H1 (cell line): Measurements from ENCODE around the gene ALS2CL. TPM values are rescaled to one million over a fixed set of nuclear protein-coding genes. Genes with fewer than 3 reads are reported as not detected.

Experiments
- CTCF ChIA-PET: fragments of 300-600 bp; sonication (Branson Sonifier 250); formaldehyde crosslinking; loops from one replicate; lab custom pipeline; 2021; ENCODE audit not compliant: partially characterized antibody; lab: Charles Lee
- POLR2A ChIA-PET: fragments of 300-600 bp; sonication (Branson Sonifier 250); formaldehyde crosslinking; loops from one replicate; lab custom pipeline; 2021; ENCODE audit warnings: inconsistent platforms; ENCODE audit not compliant: partially characterized antibody; lab: Charles Lee
- DNase-seq, 2 experiments: peaks; one replicate each; pipeline versions ENCODE4 v3.0.0 to v3.0.0-alpha.2; 2010 to 2022; ENCODE audit warnings: low spot score in 2 of 2, low read depth in 1 of 2, mixed read lengths in 1 of 2
- FAIRE-seq: peaks from 2 replicates; lab custom pipeline; 2011; peaks lifted over from hg19 to GRCh38; lab: Jason Lieb, UNC
- H2AFZ ChIP-seq: 2 replicates; pipeline ENCODE4 v1.8.1; 2012; ENCODE audit warnings: low read length, inconsistent platforms
- H2AK5ac ChIP-seq: 2 replicates; pipeline ENCODE4 v1.6.1; 2013; ENCODE audit warnings: low read depth, low read length
- H2BK120ac ChIP-seq: replicated peaks from 2 replicates; pipeline ENCODE3; 2013; ENCODE audit warnings: low read depth, low read length, inconsistent platforms
- H2BK12ac ChIP-seq: 2 replicates; pipeline ENCODE4 v1.6.1; 2013; ENCODE audit warnings: low read depth, low read length
- H2BK15ac ChIP-seq: 2 replicates; pipeline ENCODE4 v1.6.1; 2013; ENCODE audit warnings: low read length
- H2BK20ac ChIP-seq: 2 replicates; pipeline ENCODE4 v1.6.1; 2013; ENCODE audit warnings: low read length
- H2BK5ac ChIP-seq: 2 replicates; pipeline ENCODE4 v1.6.1; 2013; ENCODE audit warnings: low read depth, low read length
- H3K14ac ChIP-seq: 2 replicates; pipeline ENCODE4 v1.6.1; 2013; ENCODE audit warnings: inconsistent platforms; ENCODE audit not compliant: insufficient read length
- H3K18ac ChIP-seq: 2 replicates; pipeline ENCODE4 v1.6.1; 2013; ENCODE audit warnings: low read length; ENCODE audit errors: extremely low read depth
- H3K23ac ChIP-seq: 2 replicates; pipeline ENCODE4 v1.6.1; 2013; ENCODE audit warnings: inconsistent platforms; ENCODE audit not compliant: insufficient read length
- H3K23me2 ChIP-seq: 2 replicates; pipeline ENCODE4 v1.6.1; 2013; ENCODE audit warnings: low read depth, low read length
- H3K27ac ChIP-seq: 2 replicates; pipeline ENCODE4 v1.6.1; 2011; ENCODE audit warnings: low read depth, low read length, inconsistent platforms
- H3K27me3 ChIP-seq, 4 experiments: replicated peaks in 1 of 4; 1 replicate in 1 of 4; 2 replicates in 3 of 4; pipeline versions ENCODE4 v1.6.1 to v1.8.1; 2011 to 2013; ENCODE audit warnings: low read length in 3 of 4, mild to moderate bottlenecking in 3 of 4, inconsistent platforms in 2 of 4, mixed read lengths in 2 of 4, moderate library complexity in 1 of 4; ENCODE audit not compliant: control insufficient read depth in 3 of 4, insufficient read depth in 3 of 4; ENCODE audit errors: extremely low read depth in 1 of 4
- H3K36me3 ChIP-seq, 4 experiments: 2 replicates each; pipeline versions ENCODE4 v1.6.1 to v1.8.1; 2011 to 2013; ENCODE audit warnings: mild to moderate bottlenecking in 4 of 4, low read length in 3 of 4, moderate library complexity in 2 of 4, control low read depth in 1 of 4, inconsistent platforms in 1 of 4; ENCODE audit not compliant: insufficient read depth in 4 of 4, control insufficient read depth in 2 of 4
- H3K4ac ChIP-seq: replicated peaks from 2 replicates; pipeline ENCODE3; 2013; ENCODE audit warnings: low read length, low read depth, mixed read lengths, inconsistent platforms; ENCODE audit not compliant: insufficient read length
- H3K4me1 ChIP-seq, 4 experiments: replicated peaks in 1 of 4; 1 replicate in 1 of 4; 2 replicates in 3 of 4; pipeline versions ENCODE4 v1.6.1 to v1.8.1; 2011 to 2013; ENCODE audit warnings: low read length in 3 of 4, inconsistent platforms in 2 of 4, mixed read lengths in 1 of 4; ENCODE audit not compliant: insufficient read depth in 4 of 4, control insufficient read depth in 3 of 4
- H3K4me2 ChIP-seq, 2 experiments: 2 replicates each; pipeline versions ENCODE4 v1.6.1 to v1.8.1; 2011 to 2013; ENCODE audit warnings: low read depth in 2 of 2, low read length in 2 of 2, control low read depth in 1 of 2, inconsistent platforms in 1 of 2, mild to moderate bottlenecking in 1 of 2; ENCODE audit not compliant: insufficient read depth in 1 of 2
- H3K4me3 ChIP-seq, 4 experiments: fragments of 200-600, 300-600 bp in 1 of 4; sonication (generic), shearing (Covaris generic), sonication (Bioruptor Twin) in 1 of 4; 2 replicates each; pipeline versions ENCODE4 v1.5.1 to v1.8.1; 2011 to 2016; ENCODE audit warnings: low read length in 4 of 4, low read depth in 3 of 4, control low read depth in 2 of 4, inconsistent platforms in 2 of 4, mild to moderate bottlenecking in 2 of 4, mixed read lengths in 1 of 4, moderate library complexity in 1 of 4; ENCODE audit not compliant: insufficient read depth in 2 of 4; ENCODE audit errors: extremely low read depth in 1 of 4
- H3K56ac ChIP-seq: replicated peaks from 2 replicates; pipeline ENCODE3; 2013; ENCODE audit warnings: low read depth, mild to moderate bottlenecking, mixed read lengths, low read length, inconsistent platforms; ENCODE audit not compliant: insufficient read length
- H3K79me1 ChIP-seq: 2 replicates; pipeline ENCODE4 v1.6.1; 2013; ENCODE audit warnings: low read depth, low read length, control low read depth
- H3K79me2 ChIP-seq, 2 experiments: 2 replicates each; pipeline versions ENCODE4 v1.6.1 to v1.8.1; 2012 to 2013; ENCODE audit warnings: low read length in 2 of 2, mild to moderate bottlenecking in 2 of 2, inconsistent platforms in 1 of 2; ENCODE audit not compliant: insufficient read depth in 2 of 2, control insufficient read depth in 1 of 2
- H3K9ac ChIP-seq, 4 experiments: replicated peaks in 1 of 4; 1 replicate in 1 of 4; 2 replicates in 3 of 4; pipeline versions ENCODE4 v1.6.1 to v1.8.1; 2011 to 2013; ENCODE audit warnings: low read depth in 3 of 4, low read length in 3 of 4, control low read depth in 2 of 4, mild to moderate bottlenecking in 2 of 4, moderate library complexity in 2 of 4, inconsistent platforms in 1 of 4; ENCODE audit errors: extremely low read depth in 1 of 4
- H3K9me3 ChIP-seq, 2 experiments: 2 replicates each; pipeline versions ENCODE4 v1.6.1 to v1.8.1; 2012 to 2013; ENCODE audit warnings: mild to moderate bottlenecking in 2 of 2, moderate library complexity in 2 of 2, control low read depth in 1 of 2, inconsistent platforms in 1 of 2, low read depth in 1 of 2, low read length in 1 of 2, mixed read lengths in 1 of 2; ENCODE audit not compliant: insufficient read depth in 2 of 2
- H4K20me1 ChIP-seq, 2 experiments: replicated peaks in 1 of 2; 2 replicates each; pipeline versions ENCODE3 to v1.8.1; 2011 to 2013; ENCODE audit warnings: inconsistent platforms in 2 of 2, low read length in 2 of 2, mild to moderate bottlenecking in 1 of 2; ENCODE audit not compliant: insufficient read depth in 2 of 2, control insufficient read depth in 1 of 2
- H4K5ac ChIP-seq: 2 replicates; pipeline ENCODE4 v1.6.1; 2013; ENCODE audit warnings: low read length, low read depth, mixed read lengths, inconsistent platforms; ENCODE audit not compliant: insufficient read length
- H4K8ac ChIP-seq: 2 replicates; pipeline ENCODE4 v1.8.0; 2013; ENCODE audit warnings: mild to moderate bottlenecking, moderate library complexity, low read length, inconsistent platforms; ENCODE audit not compliant: insufficient read depth; ENCODE audit errors: extremely low read depth
- H4K91ac ChIP-seq: replicated peaks from 2 replicates; pipeline ENCODE3; 2013; ENCODE audit warnings: low read length, mixed read lengths, inconsistent platforms; ENCODE audit not compliant: insufficient read length
- CBX5 ChIP-seq: fragments of 300-800, 300-1000 bp; sonication (generic); IDR thresholded peaks from 2 replicates; pipeline ENCODE4 v1.7.1; 2016; ENCODE audit warnings: antibody characterized with exemption, low read length, low read depth
- CTCF ChIP-seq, 3 experiments: IDR thresholded peaks; 1 replicate in 2 of 3; 2 replicates in 1 of 3; pipeline versions ENCODE4 v1.5.1 to v1.6.1; 2011; ENCODE audit warnings: low read length in 3 of 3, mild to moderate bottlenecking in 3 of 3, inconsistent platforms in 2 of 3, low read depth in 1 of 3, moderate library complexity in 1 of 3; ENCODE audit not compliant: insufficient read depth in 1 of 3; ENCODE audit errors: control extremely low read depth in 1 of 3
- POLR2AphosphoS5 ChIP-seq: IDR thresholded peaks from 2 replicates; pipeline ENCODE4 v1.6.1; 2011; ENCODE audit warnings: low read depth, low read length
- RAD21 ChIP-seq, 2 experiments: IDR thresholded peaks in 1 of 2; conservative IDR thresholded peaks in 1 of 2; 2 replicates each; pipeline ENCODE4 v1.6.1; 2011; ENCODE audit warnings: low read depth in 2 of 2, low read length in 2 of 2, improper control_type of control experiment in 1 of 2, inconsistent platforms in 1 of 2, mild to moderate bottlenecking in 1 of 2, moderate library complexity in 1 of 2
- WGBS, 2 experiments: shearing (Covaris generic) in 1 of 2; methylation state at CpG; one replicate each; pipeline versions ENCODE4 v1.1.6 to v1.1.7; 2013 to 2015; ENCODE audit warnings: low lambda C conversion rate in 2 of 2, mixed read lengths in 2 of 2, inconsistent platforms in 1 of 2, low coverage in 1 of 2, missing lambda C conversion rate in 1 of 2; ENCODE audit not compliant: insufficient replicate concordance in 2 of 2, insufficient coverage in 1 of 2, insufficient read length in 1 of 2; ENCODE audit errors: extremely low coverage in 1 of 2, missing lambda C conversion rate in 1 of 2; 5-methylcytosine and 5-hydroxymethylcytosine counted together
- polyA plus RNA-seq, 7 experiments: library from polyadenylated mRNA; depleted of rRNA in 3 of 7; stranded (reverse) in 5 of 7; unstranded in 2 of 7; fragments of >200 nt in 5 of 7; fragments of 200-250 nt in 2 of 7; gene quantifications; 1 replicate in 5 of 7; 2 replicates in 1 of 7; 4 replicates in 1 of 7; pipeline versions ENCODE4 v1.2.1 to v1.2.3, GENCODE V29; 2011 to 2013; ENCODE audit warnings: missing spikeins in 2 of 7, mixed read lengths in 2 of 7
- total RNA-seq: library from RNA; stranded (reverse); fragmentation: NEBNext Ultra II Directional; extraction: Animal tissue kit (Norgen Biotek cat#: 25700); gene quantifications from 2 replicates; pipeline ENCODE4 v1.2.1, GENCODE V29; 2021

ALS2CL gene
- total and polyA plus RNA-seq, 2 of the 8 experiments (the other 6 are each of a cell fraction or from before 2014, with no cell fraction given) = 4.8 to 5.4 TPM

GRCh38 chr3:46663591-46664135, 29.8 kb downstream of the ALS2CL start:
- H2BK12ac ChIP-seq = peak overlapping the region; percentile 9; the same call in 1 of the 2 replicates
- WGBS, 2 experiments = 92% methylated on average over 8 of the region's 8 CpGs; no CpG with 5 or more reads in 1 of the 2 experiments

More at GRCh38 chr3:46663591-46664135, 29.8 kb downstream of the ALS2CL start:
- H2BK20ac ChIP-seq = no peak overlapping the region
- POLR2A ChIA-PET = interaction anchor here (0.8 to 2.0 kb wide), 8 partner anchors 10 to 165 kb away, joined by 3 to 7 read pairs (median 3); no protein-coding TSS in a partner anchor
- H3K4ac ChIP-seq = no peak overlapping the region
- no peaks in the 10 kb centered on the region for H3K9me3 ChIP-seq
- TF ChIP-seq RAD21 (IDR thresholded peaks at IDR 0.05 in 1 of 2, conservative IDR thresholded peaks at IDR 0.05 in 1 of 2; ENCODE audit: low read depth in 2 of 2, low read length in 2 of 2) (peak; percentile 72 to 83), CBX5 (no peak), POLR2AphosphoS5 (no peak), CTCF (IDR thresholded peaks at IDR 0.05; ENCODE audit: control extremely low read depth in 1 of 3, insufficient read depth in 1 of 3, low read depth in 1 of 3, low read length in 3 of 3) (peak in 2 of 3 experiments; percentile 63 to 70; a peak in 3 of 4 replicates)
- DNase-seq = peak in 1 of 2 experiments; percentile 62
- no peak overlapping the region for H2AK5ac ChIP-seq
- H4K5ac ChIP-seq = no peak overlapping the region
- H3K4me2 ChIP-seq = no peak overlapping the region
- no peaks in the 10 kb centered on the region for H3K79me2 ChIP-seq
- no peaks in the 10 kb centered on the region; a peak in 1 of 7 replicates for H3K27me3 ChIP-seq
- no peak overlapping the region for H3K18ac ChIP-seq
- no peak overlapping the region for H4K91ac ChIP-seq
- FAIRE-seq = no peak
- no peaks in the 10 kb centered on the region for H4K20me1 ChIP-seq
- no peak overlapping the region for H3K27ac ChIP-seq
- no peak overlapping the region for H2AFZ ChIP-seq
- H2BK5ac ChIP-seq = no peak overlapping the region
- H3K56ac ChIP-seq = no peak overlapping the region
- CTCF ChIA-PET = interaction anchor here (0.5 to 5.7 kb wide), 36 partner anchors 8 to 272 kb away, joined by 3 to 41 read pairs (median 4); partner anchors contain the start of gene MYL3
- H2BK15ac ChIP-seq = peak overlapping the region; percentile 36; the same call in 1 of the 2 replicates
- H3K4me3 ChIP-seq = no peak overlapping the region
- H3K14ac ChIP-seq = no peak overlapping the region
- H3K79me1 ChIP-seq = no peaks in the 10 kb centered on the region
- H3K36me3 ChIP-seq = no peaks in the 10 kb centered on the region
- peaks cover 22 to 41% (median 28%) of the 10 kb centered on the region in 4 experiments for H3K4me1 ChIP-seq
- no peak overlapping the region for H2BK120ac ChIP-seq
- no peak overlapping the region for H3K9ac ChIP-seq
- H3K23me2 ChIP-seq = no peaks in the 10 kb centered on the region
- H4K8ac ChIP-seq = no peak overlapping the region
- no peak overlapping the region for H3K23ac ChIP-seq
